Left ventricle myocardium inferior (tissue), 1 donor: ENCODE data around the gene CARS2. TPM values are rescaled to one million over a fixed set of nuclear protein-coding genes. Genes with fewer than 3 reads are reported as not detected.

Experiments
- DNase-seq: peaks from one replicate; pipeline ENCODE4 v3.0.0-alpha.2; 2020
- H3K27ac ChIP-seq: fragments of 200-600 bp; replicated peaks from 2 replicates; pipeline ENCODE4 v1.8.0; 2021
- H3K27me3 ChIP-seq: fragments of 200-600 bp; 2 replicates; pipeline ENCODE4 v1.8.0; 2021; ENCODE audit warnings: low read depth
- H3K36me3 ChIP-seq: fragments of 200-600 bp; 2 replicates; pipeline ENCODE4 v1.8.0; 2021
- H3K4me1 ChIP-seq: fragments of 200-600 bp; 2 replicates; pipeline ENCODE4 v1.8.0; 2021
- H3K4me3 ChIP-seq: fragments of 200-600 bp; 2 replicates; pipeline ENCODE4 v1.8.0; 2021; ENCODE audit warnings: mild to moderate bottlenecking, moderate library complexity
- H3K9me3 ChIP-seq: fragments of 200-600 bp; replicated peaks from 2 replicates; pipeline ENCODE4 v1.8.0; 2021
- CTCF ChIP-seq: fragments of 200-600 bp; IDR thresholded peaks from 2 replicates; pipeline ENCODE4 v1.8.0; 2021; ENCODE audit warnings: antibody characterized with exemption, mild to moderate bottlenecking, borderline replicate concordance
- intact Hi-C: fragments of 100-400 bp; cut with micrococcal nuclease; formaldehyde crosslinking; loops from one replicate; pipeline ENCODE4 v1.11.0; 2022
- total RNA-seq: library from RNA; stranded (reverse); fragmentation: NEBNext Ultra II Directional; extraction: Animal tissue kit (Norgen Biotek cat#: 25700); gene quantifications from one replicate; pipeline ENCODE4 v1.2.1, GENCODE V29; 2021
- donor health status: DM: no; HTN: yes; CAD: no; lungs with severe emphysema.

CARS2 gene
- total RNA-seq, 1 donor from 2014 or later: 52.8 TPM

GRCh38 chr13:110665491-110666254 is 40.2 kb downstream of the CARS2 start:
- DNase-seq: no peak
- intact Hi-C loops: no loop called here
- no peak for TF ChIP-seq CTCF
- H3K4me1 ChIP-seq: no peaks in the 10 kb centered on the region
- no peaks in the 10 kb centered on the region for H3K27me3 ChIP-seq
- no peak overlapping the region for H3K4me3 ChIP-seq
- no peak overlapping the region for H3K27ac ChIP-seq
- peaks cover 89% of the 10 kb centered on the region for H3K36me3 ChIP-seq
- peaks cover 8% of the 10 kb centered on the region for H3K9me3 ChIP-seq

GRCh38 chr13:110664673-110665072 is 41.2 kb downstream of the CARS2 start:
- intact Hi-C loops: no loop called here
- H3K27me3 ChIP-seq: no peaks in the 10 kb centered on the region
- TF ChIP-seq CTCF: no peak
- no peak for DNase-seq
- H3K36me3 ChIP-seq: peaks cover 94% of the 10 kb centered on the region
- no peak overlapping the region for H3K4me3 ChIP-seq
- peaks cover 15% of the 10 kb centered on the region for H3K9me3 ChIP-seq
- no peaks in the 10 kb centered on the region for H3K4me1 ChIP-seq
- no peak overlapping the region for H3K27ac ChIP-seq

GRCh38 chr13:110664041-110664440 is 41.9 kb downstream of the CARS2 start:
- intact Hi-C loops: no loop called here
- Histone ChIP-seq H3K36me3 (peaks cover 94% of the 10 kb centered on the region), H3K27ac (no peak overlapping the region), H3K9me3 (peaks cover 14% of the 10 kb centered on the region), H3K4me3 (no peak overlapping the region), H3K27me3 (no peaks in the 10 kb centered on the region), H3K4me1 (no peaks in the 10 kb centered on the region)
- no peak for DNase-seq
- TF ChIP-seq CTCF: no peak

GRCh38 chr13:110663491-110663890 is 42.4 kb downstream of the CARS2 start:
- intact Hi-C loops: no loop called here
- Histone ChIP-seq H3K4me1 (no peaks in the 10 kb centered on the region), H3K36me3 (peaks cover 94% of the 10 kb centered on the region), H3K27ac (no peak overlapping the region), H3K9me3 (peaks cover 14% of the 10 kb centered on the region), H3K27me3 (no peaks in the 10 kb centered on the region), H3K4me3 (no peak overlapping the region)
- no peak for TF ChIP-seq CTCF
- DNase-seq: no peak

GRCh38 chr13:110662777-110663443 is 43.0 kb downstream of the CARS2 start:
- Histone ChIP-seq H3K27me3 (no peaks in the 10 kb centered on the region), H3K27ac (no peak overlapping the region), H3K4me3 (no peak overlapping the region), H3K9me3 (peaks cover 14% of the 10 kb centered on the region), H3K36me3 (peaks cover 97% of the 10 kb centered on the region), H3K4me1 (no peaks in the 10 kb centered on the region)
- no peak for DNase-seq
- TF ChIP-seq CTCF: no peak
- intact Hi-C loops: no loop called here
